Posterior vena cava (tissue), 2 donors: ENCODE measurements around the gene NT5DC3. TPM values are rescaled to one million over a fixed set of nuclear protein-coding genes. Genes with fewer than 3 reads are reported as not detected.
"Not testable (repeated sequence)": the region's sequence is repeated elsewhere in the genome, so short reads cannot be mapped to it uniquely, and the experiment has no call there.

Source experiments
- DNase-seq: peaks from one replicate; pipeline ENCODE4 v3.0.0-alpha.2; 2020; ENCODE audit warnings: low spot score
- intact Hi-C, 2 donors: fragments of 100-400 bp; cut with DNase I; formaldehyde crosslinking; loops; one replicate each; pipeline versions ENCODE4 v1.14.1 to v1.14.2; 2022 to 2023
- total RNA-seq, 2 donors: library from RNA; stranded (reverse); fragmentation: NEBNext Ultra II Directional; extraction: Animal tissue kit (Norgen Biotek cat#: 25700); gene quantifications; one replicate each; pipeline ENCODE4 v1.2.1, GENCODE V29; 2021
- donor health status: DM: yes; HTN: yes; CAD: no.
- donor health status: DM: yes; HTN: yes; CAD: no.

Gene NT5DC3
- total RNA-seq, 2 donors from 2014 or later: 26.1 to 34.8 TPM

DNA sequence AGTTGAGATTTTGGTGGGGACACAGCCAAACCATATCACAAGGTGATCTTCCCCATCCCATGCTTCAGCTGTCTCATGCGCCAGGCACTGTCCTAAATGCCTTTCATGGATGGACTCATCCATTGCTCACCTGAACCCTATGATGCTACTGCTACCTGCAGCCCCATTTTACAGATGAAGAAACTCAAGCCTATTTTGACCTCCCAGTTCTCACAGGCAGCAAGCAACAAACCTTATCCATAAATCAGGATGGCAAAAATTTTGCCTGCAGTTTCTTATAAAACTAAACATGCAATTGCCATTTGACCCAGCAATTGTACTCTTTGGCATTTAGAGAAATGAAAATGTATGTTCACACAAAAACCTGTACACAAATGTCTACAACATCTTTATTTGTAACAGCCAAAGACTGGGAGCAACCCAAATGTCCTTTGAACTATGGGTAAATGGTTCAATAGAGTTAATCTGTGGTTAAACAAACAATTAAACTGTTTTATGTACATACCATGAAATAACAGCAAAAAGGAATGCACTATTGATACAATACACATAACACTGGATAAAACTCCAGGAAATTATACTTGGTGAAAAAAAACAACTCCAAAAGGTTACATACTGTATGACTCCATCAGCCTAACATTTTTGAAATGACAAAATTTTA lies 2.6 kb downstream of the NT5DC3 start:
- intact Hi-C loops: no loop called here
- DNase-seq: no peak

DNA sequence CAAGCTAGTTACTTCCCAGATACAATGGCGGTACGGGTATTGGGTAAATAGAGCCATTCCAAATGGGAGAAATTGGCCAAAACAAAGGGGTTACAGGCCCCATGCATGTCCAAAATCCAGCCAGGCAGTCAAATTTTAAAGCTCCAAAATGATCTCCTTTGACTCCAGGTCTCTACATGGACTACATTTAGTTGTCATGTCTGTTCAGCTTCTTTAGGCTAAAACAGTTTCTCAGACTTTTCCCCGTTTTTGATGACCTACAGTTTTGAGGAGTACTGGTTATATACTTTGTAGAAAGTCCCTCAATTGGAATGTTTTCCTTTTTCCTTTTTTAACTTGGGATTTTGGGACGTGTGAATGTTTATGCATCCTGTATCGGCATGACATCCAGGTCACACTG lies 4.7 kb downstream of the NT5DC3 start:
- intact Hi-C loops: no loop called here
- DNase-seq: no peak

DNA sequence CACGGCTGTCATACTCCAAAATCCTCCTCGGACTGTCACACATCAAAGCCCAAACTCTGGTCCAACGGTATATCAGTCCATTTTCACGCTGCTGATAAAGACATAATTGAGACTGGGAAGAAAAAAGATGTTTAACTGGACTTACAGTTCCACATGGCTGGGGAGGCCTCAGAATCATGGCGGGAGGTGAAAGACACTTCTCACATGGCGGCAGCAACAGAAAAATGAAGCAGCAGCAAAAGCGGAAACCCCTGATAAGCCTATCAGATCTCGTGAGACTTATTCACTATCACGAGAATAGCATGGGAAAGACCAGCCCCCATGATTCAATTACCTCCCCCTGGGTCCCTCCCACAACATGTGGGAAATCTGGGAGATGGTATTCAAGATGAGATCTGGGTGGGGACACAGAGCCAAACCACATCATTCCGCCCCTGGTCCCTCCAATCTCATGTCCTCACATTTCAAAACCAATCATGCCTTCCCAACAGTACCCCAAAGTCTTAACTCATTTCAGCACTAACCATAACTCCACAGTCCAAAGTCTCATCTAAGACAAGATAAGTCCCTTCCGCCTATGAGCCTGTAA lies 5.2 kb downstream of the NT5DC3 start:
- intact Hi-C loops, DNase-seq: not testable (repeated sequence)

DNA sequence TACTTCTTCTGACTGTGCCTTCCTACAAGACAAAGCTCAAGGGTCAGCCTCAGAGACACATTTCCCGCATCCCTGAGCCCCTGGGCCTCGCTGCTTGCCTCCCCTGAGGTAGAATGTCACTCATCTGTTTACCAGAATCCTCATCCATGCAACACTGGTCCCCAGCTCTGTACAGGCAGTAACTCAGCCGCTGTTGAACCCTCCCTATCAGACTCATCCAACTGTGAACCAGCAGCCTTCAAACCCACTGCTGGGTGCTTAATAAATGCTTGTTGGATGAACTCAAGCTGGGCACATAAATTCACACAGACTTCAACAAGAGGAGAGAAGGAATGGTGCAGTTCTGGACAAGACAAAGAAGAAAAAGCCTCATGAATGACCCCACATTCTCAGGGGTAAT lies 6.1 kb downstream of the NT5DC3 start:
- intact Hi-C loops: no loop called here

DNA sequence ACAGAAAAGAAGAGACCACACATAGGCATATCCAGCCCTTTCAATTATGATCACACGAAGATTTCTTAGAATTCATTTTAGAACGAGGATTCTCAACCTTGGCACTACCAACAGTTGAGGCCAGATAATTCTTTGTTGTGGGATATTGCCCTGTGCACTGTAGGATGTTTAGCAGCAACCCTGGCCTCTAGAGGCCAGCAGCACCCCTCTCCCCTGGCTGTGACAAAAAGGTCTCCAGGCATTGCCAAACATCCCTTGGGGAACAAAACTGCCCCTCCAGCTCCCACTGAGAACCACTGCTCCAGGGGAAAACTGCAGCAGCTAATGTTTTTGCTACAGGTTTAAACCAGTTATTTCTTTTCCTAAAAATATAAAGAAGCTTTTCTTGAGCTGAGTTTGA lies 7.1 kb downstream of the NT5DC3 start:
- DNase-seq: no peak
- intact Hi-C loops: no loop called here

More for the DNA sequence above, 6.1 kb downstream of the NT5DC3 start:
- no peak for DNase-seq

DNA sequence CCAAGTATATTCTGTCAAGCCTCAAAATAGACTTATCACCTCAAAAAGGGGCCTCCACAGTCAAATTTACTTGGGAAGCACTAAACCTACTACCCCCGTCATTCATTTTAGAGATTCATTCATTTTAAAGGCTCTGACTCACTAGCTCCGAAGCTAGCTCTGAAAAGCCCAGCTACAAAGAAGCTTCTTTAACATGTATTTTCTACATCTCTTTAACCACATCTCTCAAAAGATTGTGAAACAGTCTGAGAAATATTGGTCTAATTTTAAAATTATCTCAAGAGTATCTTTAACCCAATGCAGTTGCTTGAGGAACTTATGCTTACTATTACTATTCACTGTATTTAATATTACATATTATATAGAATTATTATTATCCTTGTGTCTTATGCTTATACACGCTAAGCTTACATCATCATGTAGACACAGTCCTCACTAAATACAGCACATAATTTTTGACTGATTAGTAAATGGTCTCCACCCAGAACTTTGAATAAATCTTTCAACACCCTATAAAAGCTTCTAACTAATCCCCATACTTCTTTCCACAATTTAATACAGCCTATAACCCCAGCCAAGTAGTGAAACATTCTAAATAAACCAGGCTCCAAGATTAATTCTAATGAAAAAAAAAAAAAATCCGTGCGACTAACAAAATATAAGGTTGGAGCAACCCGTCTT lies 7.8 kb downstream of the NT5DC3 start:
- intact Hi-C loops: no loop called here

DNA sequence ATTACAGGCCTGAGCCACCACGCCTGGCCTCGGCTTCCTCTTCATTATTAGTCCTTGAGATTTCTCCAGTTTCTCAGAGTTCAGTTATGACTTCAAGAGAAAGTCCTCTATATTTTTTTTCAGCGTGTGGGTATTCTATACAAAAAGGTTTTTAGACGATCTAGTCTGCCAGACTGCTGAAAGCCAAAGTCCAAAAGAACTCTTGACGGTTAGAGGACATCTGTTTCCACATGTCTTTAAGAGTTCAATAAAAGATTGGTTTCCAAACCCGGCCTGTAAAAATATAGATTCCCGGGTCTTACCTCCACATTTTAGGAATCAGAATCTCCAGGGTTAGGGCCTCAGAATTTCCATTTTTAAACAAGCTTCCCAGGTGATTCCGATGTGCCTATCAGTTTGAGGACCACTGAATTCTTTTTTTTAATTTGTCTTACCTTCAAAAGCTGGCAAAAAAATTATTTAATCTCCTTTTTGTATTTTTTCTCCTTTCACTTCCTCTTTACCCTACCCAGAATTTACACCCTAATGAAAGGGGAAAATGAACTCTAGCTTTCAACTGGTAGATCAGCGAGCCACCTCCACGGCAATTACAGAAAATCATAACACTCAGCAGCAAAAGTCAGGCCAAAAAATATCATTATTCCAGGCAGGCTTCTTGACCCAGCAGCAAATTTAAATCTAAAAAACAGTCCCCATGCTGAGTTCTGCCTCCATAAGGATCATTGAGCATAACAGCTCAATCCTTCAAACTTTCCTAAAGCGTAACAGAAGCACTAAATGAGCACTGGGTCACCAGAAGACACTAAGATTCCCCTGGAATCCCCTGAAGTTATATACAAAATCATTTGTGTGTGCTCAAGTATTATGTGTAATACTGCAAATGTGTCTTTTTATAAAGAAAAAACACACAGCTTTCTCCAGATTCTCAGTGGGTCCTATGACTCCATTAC lies 8.7 kb downstream of the NT5DC3 start:
- intact Hi-C loops: no loop called here
- no peak for DNase-seq

More for the DNA sequence above, 7.8 kb downstream of the NT5DC3 start:
- no peak for DNase-seq

DNA sequence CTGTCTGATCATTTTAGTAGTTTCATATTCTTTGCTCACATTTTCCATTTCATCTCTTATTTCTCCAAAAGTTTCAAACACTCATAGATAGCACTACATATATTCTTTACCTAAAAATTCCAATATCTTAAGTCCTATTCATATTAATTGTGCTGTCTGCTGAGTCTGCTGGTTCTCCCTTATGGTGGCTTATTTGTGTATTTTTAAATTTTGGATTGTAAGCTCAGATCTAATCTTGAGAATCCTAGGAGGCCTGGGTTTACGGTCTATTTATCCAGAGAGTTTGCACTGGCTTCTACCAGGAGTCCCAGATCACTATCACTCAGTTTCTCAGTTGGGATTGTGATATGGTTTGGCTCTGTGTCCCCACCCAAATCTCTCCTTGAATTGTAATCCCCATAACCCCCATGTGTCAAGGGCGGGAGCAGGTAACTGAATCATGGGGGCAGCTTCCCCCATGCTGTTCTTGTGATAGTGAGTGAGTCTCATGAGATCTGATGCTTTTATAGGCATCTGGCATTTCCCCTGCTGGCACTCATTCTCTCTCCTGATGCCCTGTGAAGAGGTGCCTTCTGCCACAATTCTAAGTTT lies 10.2 kb downstream of the NT5DC3 start:
- intact Hi-C loops: no loop called here
- no peak for DNase-seq

DNA sequence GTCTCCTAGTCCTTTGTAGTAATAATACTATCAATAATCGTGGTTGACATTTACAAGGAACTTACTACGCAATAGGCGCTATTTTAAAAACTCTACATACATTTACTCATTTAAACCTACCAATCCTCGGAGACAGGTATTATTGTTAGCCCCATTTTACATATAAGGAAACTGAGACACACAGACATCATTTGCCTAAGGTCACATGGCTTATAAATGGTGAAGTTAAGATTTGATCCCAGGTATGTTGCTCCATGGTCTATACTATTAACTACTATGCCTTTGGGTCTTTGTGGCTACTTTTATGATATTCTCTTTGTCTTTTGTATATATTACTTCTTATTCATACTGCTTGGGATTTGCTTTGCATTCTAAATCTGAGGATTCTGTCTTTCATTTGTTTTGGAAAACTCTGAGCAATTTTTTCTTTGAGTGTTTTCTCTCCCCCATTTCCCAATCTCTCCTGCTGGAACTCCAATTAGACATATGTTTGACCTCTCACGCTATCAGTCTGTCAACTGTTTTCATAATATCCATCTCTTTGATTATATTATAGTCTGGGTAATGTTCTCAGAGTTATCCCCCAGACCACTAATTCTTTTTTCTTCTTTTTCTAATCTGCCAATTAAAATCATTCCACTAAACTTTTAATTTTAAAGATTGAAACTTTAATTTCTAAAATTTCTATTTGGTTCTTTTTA lies 10.9 kb downstream of the NT5DC3 start:
- intact Hi-C loops: no loop called here

DNA sequence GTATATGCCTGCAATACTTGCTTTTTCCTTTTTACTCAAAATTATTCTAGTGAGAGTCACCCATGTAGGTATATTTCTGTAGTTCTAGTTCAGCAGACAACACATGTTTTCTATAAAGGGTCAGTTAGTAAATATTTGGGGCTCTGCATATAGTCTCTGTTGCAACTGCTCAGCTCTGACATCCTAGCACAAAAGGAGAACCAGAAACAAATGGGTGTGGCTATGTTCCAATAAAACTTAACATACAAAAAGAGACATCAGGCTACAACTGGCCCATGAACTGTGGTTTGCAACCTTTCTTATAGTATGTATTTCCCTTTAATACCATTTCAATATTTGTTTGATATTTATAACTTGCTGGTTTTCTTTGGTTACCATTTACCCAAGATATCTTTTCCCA lies 11.9 kb downstream of the NT5DC3 start:
- intact Hi-C loops: no loop called here
- DNase-seq: no peak

More for the DNA sequence above, 10.9 kb downstream of the NT5DC3 start:
- no peak for DNase-seq

DNA sequence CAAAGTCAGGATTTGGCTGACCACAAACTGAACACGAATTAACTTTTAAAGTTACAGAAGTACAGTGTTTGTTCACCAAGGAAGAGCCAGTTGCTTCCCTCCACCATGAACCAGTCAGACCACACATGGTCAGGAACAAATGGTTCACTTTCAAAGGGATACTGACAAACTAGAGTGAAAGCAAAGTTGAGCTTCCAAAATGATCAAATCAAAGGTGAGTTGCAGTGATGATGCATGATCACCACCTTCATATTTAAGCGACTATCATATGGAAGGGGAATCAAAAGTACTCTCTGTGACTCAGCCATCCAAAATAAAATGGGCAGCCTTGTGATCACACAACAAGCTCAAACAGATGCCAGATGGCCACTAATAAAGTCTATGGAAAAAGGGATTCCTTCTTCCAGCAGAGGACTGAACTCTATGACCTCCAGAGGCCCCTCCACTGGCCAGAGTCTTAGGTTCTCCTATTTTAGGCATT lies 13.1 kb downstream of the NT5DC3 start:
- DNase-seq: no peak
- intact Hi-C loops: no loop called here

DNA sequence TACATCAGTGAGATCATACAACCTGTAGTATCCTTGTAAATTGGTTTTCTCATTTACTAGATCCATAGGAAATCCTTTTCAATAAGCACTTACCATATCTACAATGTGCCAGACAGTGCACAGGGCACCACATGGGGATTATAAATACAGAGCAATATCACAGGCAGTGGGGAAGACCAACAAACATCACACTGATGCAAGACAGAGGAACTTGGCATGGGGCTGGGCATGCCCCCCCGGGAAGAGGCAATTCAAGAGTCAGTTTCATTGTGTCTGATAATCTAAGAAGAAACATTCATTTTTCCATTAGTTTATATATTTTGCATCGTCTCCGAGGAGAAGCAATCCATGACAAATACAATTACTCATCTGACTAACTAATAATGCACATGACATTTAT lies 16.2 kb downstream of the NT5DC3 start:
- intact Hi-C loops: no loop called here
- no peak for DNase-seq

DNA sequence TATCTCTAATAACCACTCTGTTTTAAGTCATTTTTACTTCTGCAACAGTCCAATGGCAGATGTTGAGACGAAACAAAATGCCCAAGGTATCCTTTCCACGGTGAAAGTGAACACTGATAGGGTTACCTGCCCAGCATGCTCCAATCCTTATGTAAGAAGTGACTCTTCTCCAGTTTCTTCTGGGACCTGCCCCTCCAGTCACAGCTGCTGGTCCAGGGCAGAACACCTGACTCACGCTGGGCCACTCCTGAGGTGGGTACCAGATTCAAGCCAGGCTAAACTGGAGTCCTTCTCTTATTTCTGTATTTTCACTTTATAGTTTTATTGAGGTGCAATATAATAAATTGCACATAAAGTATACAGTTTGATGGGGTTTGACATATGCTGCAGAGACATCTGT lies 16.7 kb downstream of the NT5DC3 start:
- no peak for DNase-seq
- intact Hi-C loops: no loop called here

DNA sequence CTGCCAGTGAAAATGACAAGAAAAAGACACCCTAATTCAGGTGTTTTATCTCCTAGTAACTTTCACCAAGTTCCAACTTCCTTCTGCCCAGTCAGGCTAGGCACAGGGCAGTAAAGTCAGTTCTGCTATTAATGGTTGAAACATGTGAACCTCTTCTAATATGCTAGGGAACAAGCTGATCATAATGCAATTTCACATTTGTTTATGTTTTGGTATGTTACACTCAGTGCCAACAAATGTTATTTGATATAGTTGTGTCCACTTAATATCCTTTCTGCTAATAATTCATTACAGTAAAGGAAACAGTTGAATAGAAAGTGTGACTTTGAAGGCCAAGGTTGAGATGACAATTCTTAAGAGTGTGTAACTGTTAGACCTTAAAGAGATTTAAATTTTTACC lies 17.2 kb downstream of the NT5DC3 start:
- DNase-seq: no peak
- intact Hi-C loops: no loop called here

DNA sequence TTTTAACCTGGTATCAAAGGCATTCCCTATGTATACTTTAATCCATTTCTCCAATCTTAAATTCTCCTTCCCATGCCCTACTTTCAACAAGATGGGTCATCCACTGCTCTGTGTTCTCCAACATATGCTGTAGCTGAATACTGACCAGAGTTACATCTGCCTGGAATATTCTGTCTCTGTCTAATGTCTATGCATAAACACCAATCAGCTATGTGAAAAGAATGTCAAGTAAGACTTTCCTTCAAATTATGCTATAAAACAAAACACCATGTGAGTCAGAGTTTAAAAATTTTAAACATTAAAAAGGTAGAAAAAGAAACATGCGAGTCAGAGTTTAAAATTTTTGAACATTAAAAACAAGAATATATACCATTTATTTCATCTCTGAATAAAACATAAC lies 19.3 kb downstream of the NT5DC3 start:
- DNase-seq: no peak
- intact Hi-C loops: no loop called here

DNA sequence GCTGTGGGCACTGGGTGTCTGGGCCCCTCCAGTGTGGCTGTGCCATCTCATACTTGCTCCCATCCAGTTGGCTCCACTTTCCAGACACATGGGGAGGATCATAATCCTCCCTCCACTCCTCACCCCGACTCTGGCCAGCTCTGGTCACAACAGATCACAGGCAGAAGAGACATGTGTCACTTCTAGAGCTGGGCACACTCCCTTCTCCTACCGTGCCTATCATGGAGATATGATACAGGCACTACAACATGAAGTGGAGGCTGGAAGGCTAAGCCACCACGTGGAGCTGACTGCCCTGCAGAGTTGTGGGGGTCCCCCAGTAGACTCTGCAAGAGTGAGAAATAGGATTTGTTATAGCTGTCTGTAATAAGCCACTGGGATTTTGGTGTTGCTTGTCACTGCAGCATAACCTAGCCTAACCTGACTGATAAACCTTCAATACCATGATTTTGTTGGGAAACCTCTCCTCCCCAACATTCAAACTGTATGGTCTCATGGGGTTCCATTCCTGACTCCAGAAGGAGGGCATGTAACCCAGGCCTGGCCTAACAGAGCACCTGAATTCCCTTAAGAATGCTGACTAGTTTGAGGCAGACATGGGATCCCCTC lies 20.0 kb downstream of the NT5DC3 start:
- no peak for DNase-seq
- intact Hi-C loops: no loop called here

DNA sequence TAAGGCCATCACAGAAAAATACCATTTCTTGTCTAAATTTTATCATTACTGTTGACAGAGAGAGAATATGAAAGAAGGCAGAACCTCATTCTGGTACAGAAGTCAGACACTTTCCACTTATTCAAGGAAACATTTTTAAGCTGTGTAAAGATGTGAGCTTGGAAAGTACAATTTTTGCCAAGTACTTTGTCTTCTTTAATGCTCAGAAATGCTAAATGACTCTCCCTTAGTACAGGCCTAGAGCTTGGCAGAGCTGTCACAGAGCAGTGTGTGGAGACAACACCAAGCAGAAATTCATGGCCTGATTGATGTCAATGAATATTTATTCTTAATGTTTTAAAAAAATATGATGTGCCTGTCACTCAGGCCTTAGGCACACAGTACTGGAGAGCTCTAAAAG lies 20.7 kb downstream of the NT5DC3 start:
- intact Hi-C loops: no loop called here
- DNase-seq: no peak

DNA sequence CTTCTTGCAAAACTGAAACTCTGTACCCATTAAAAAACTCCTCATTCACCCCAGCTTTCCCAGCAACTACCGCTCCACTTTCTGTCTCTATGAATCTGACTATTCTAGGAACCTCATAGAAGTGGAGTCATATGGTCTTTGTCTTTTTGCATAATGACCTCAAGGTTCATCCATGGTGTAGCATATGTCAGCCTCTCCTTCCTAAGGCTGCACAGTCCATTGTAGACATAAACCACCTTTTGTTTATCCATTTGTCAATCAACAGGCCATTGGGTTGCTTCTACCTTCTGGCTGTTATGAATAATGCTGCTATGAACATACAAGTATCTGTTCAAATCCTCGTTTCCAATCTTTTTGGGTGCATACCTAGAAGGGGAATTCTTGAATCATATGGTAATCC lies 21.1 kb downstream of the NT5DC3 start:
- intact Hi-C loops: no loop called here
- DNase-seq: no peak
